ENCODE measurements around the gene BID.

DNA sequence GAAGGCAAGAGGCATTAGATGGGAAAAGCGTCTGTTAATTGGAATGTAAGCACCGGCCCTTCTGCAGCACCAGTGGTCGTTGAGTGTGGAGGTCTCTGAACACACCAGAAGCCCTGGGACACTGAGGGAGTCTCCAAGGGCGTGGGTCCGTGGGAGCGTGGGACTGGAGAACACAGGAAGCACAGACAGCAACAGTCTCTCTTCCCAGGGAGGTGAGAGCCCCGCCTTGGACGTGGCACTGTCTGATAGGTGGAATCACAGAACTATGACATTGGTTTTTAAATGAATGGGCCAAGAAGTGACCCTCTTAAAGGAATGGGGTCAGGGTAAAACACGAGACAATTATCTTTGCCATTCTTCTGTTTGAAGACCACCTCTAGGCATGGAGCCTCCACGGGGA, 28.1 kb upstream of the BID start:
- TF ChIP-seq, protein P1, sequence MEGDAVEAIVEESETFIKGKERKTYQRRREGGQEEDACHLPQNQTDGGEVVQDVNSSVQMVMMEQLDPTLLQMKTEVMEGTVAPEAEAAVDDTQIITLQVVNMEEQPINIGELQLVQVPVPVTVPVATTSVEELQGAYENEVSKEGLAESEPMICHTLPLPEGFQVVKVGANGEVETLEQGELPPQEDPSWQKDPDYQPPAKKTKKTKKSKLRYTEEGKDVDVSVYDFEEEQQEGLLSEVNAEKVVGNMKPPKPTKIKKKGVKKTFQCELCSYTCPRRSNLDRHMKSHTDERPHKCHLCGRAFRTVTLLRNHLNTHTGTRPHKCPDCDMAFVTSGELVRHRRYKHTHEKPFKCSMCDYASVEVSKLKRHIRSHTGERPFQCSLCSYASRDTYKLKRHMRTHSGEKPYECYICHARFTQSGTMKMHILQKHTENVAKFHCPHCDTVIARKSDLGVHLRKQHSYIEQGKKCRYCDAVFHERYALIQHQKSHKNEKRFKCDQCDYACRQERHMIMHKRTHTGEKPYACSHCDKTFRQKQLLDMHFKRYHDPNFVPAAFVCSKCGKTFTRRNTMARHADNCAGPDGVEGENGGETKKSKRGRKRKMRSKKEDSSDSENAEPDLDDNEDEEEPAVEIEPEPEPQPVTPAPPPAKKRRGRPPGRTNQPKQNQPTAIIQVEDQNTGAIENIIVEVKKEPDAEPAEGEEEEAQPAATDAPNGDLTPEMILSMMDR (conservative IDR thresholded peaks at IDR 0.05) = no peak
- TF ChIP-seq EZH2 (IDR thresholded peaks at IDR 0.05; ENCODE audit: low read depth) = no peak

Measured in PC-9 (cell line).